Tibial nerve (tissue), 4 donors: ENCODE measurements around the gene ABHD11. TPM values are rescaled to one million over a fixed set of nuclear protein-coding genes. Genes with fewer than 3 reads are reported as not detected.

Source experiments
- DNase-seq, 2 donors: peaks; one replicate each; pipeline ENCODE4 v3.0.0-alpha.2; 2019; ENCODE audit warnings: low spot score in 2 of 2
- H3K27ac ChIP-seq, 4 donors: fragments of 200-600 bp; sonication (generic) in 3 of 4; one replicate each; pipeline ENCODE4 v1.5.1; 2017 to 2019; ENCODE audit warnings: mild to moderate bottlenecking in 1 of 4
- H3K27me3 ChIP-seq, 2 donors: fragments of 200-600 bp; sonication (generic) in 1 of 2; one replicate each; pipeline versions ENCODE4 v1.5.1 to v1.6.0; 2017 to 2019
- H3K36me3 ChIP-seq, 3 donors: fragments of 200-600 bp; sonication (generic); one replicate each; pipeline ENCODE4 v1.5.1; 2018 to 2019
- H3K4me1 ChIP-seq, 4 donors: fragments of 200-600 bp; sonication (generic) in 3 of 4; one replicate each; pipeline ENCODE4 v1.5.1; 2017 to 2019
- H3K4me3 ChIP-seq, 4 donors: fragments of 200-600 bp; sonication (generic) in 3 of 4; one replicate each; pipeline ENCODE4 v1.5.1; 2017 to 2019; ENCODE audit warnings: mild to moderate bottlenecking in 1 of 4, moderate library complexity in 1 of 4
- H3K9me3 ChIP-seq, 4 donors: fragments of 200-600 bp; sonication (generic) in 3 of 4; one replicate each; pipeline ENCODE4 v1.5.1; 2017 to 2019
- EP300 ChIP-seq, 2 donors: sonication (generic); formaldehyde crosslinking; IDR thresholded peaks; one replicate each; pipeline ENCODE4 v1.6.1; 2017; ENCODE audit warnings: antibody characterized with exemption in 2 of 2, mild to moderate bottlenecking in 1 of 2
- POLR2A ChIP-seq, 2 donors: fragments of 450-650 bp; IDR thresholded peaks; one replicate each; pipeline ENCODE4 v1.6.1; 2017; ENCODE audit warnings: antibody characterized with exemption in 2 of 2, mild to moderate bottlenecking in 2 of 2, moderate library complexity in 2 of 2
- WGBS, 2 donors: methylation state at CpG; one replicate each; pipeline ENCODE4 v1.1.5; 2018; 5-methylcytosine and 5-hydroxymethylcytosine counted together
- total RNA-seq, 4 donors: library from RNA; depleted of rRNA; stranded (reverse); fragments of >200 nt; gene quantifications; one replicate each; pipeline ENCODE4 v1.1.0, GENCODE V29; 2016
- TF ChIP-seq, protein P1 (sequence below), 5 experiments: fragments of 200-600 bp in 3 of 5; fragments of 450-650 bp in 2 of 5; sonication (generic) in 3 of 5; IDR thresholded peaks; one replicate each; pipeline ENCODE4 v1.5.1; 2016 to 2019; ENCODE audit warnings: antibody characterized with exemption in 5 of 5, mild to moderate bottlenecking in 3 of 5, moderate library complexity in 2 of 5

ABHD11 gene
- total RNA-seq, 4 donors from 2014 or later = 7.5 to 19.2 (median 10.9) TPM

DNA sequence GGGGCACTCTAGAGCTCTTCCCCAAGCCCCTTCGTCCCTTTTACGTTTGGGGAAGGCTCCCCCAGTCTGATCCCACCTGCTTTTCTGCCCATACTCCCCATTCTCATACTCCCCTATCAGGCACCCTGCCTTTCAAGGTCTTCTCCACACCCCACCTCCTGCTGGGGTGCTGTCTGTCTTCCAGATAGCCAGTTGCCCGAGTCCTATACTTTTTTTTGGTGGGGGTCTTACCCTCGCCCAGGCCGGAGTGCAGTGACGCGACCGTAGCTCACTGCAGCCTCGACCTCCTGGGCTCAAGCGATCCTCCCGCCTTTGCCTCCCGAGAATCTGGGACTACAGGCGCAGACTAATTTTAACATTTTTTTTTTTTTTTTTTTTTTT, 775 bp upstream of the ABHD11 start:
- no peaks in the 10 kb centered on the region for H3K9me3 ChIP-seq
- peaks cover 0 to 19% (median 0%) of the 10 kb centered on the region in 3 donors for H3K36me3 ChIP-seq
- 55 to 60% methylated on average over 13 of the region's 13 CpGs for WGBS, 2 donors
- peak overlapping the region; percentile 71 to 95 (median 75) for H3K4me3 ChIP-seq
- TF ChIP-seq, protein P1, sequence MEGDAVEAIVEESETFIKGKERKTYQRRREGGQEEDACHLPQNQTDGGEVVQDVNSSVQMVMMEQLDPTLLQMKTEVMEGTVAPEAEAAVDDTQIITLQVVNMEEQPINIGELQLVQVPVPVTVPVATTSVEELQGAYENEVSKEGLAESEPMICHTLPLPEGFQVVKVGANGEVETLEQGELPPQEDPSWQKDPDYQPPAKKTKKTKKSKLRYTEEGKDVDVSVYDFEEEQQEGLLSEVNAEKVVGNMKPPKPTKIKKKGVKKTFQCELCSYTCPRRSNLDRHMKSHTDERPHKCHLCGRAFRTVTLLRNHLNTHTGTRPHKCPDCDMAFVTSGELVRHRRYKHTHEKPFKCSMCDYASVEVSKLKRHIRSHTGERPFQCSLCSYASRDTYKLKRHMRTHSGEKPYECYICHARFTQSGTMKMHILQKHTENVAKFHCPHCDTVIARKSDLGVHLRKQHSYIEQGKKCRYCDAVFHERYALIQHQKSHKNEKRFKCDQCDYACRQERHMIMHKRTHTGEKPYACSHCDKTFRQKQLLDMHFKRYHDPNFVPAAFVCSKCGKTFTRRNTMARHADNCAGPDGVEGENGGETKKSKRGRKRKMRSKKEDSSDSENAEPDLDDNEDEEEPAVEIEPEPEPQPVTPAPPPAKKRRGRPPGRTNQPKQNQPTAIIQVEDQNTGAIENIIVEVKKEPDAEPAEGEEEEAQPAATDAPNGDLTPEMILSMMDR (IDR thresholded peaks at IDR 0.05) = no peak
- TF ChIP-seq POLR2A (IDR thresholded peaks at IDR 0.05) (no peak), EP300 (IDR thresholded peaks at IDR 0.05) (no peak)
- peaks cover 0 to 41% (median 13%) of the 10 kb centered on the region in 4 donors for H3K4me1 ChIP-seq
- H3K27ac ChIP-seq = peak overlapping the region; percentile 84 to 93 (median 90)
- no peak for DNase-seq
- H3K27me3 ChIP-seq = no peaks in the 10 kb centered on the region

DNA sequence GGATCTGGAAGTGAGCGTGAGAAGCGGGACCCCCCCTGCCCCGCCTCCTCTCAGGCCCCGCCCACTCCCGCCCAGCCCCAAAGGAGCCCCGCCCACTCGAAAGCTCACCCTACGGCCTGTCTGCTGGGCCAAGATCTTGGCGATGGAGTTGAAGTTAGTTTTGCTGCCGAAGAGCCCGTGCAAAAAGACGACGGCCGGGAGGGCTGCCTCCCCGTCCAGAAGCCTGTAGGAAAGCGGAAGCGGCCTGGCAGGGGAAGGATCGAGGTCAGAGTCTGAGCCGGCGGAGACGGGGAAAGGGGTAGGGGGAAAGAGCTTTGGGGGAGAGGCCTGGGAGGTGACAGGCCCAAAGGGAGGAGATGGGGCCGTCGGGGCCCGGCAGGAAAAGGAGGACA, 386 bp downstream of the ABHD11 start:
- Histone ChIP-seq H3K9me3 (no peaks in the 10 kb centered on the region), H3K27me3 (no peaks in the 10 kb centered on the region), H3K36me3 (peaks cover 0 to 19% (median 0%) of the 10 kb centered on the region in 3 donors), H3K4me1 (peaks cover 0 to 41% (median 12%) of the 10 kb centered on the region in 4 donors), H3K27ac (peak overlapping the region; percentile 42 to 93 (median 80)), H3K4me3 (peak overlapping the region; percentile 71 to 95 (median 75))
- 1% methylated on average over 24 of the region's 24 CpGs for WGBS, 2 donors
- TF ChIP-seq EP300 (IDR thresholded peaks at IDR 0.05) = no peak
- TF ChIP-seq POLR2A (IDR thresholded peaks at IDR 0.05) = no peak
- TF ChIP-seq, protein P1 (IDR thresholded peaks at IDR 0.05) = no peak
- DNase-seq = peak in 1 of 2 donors; percentile 22

DNA sequence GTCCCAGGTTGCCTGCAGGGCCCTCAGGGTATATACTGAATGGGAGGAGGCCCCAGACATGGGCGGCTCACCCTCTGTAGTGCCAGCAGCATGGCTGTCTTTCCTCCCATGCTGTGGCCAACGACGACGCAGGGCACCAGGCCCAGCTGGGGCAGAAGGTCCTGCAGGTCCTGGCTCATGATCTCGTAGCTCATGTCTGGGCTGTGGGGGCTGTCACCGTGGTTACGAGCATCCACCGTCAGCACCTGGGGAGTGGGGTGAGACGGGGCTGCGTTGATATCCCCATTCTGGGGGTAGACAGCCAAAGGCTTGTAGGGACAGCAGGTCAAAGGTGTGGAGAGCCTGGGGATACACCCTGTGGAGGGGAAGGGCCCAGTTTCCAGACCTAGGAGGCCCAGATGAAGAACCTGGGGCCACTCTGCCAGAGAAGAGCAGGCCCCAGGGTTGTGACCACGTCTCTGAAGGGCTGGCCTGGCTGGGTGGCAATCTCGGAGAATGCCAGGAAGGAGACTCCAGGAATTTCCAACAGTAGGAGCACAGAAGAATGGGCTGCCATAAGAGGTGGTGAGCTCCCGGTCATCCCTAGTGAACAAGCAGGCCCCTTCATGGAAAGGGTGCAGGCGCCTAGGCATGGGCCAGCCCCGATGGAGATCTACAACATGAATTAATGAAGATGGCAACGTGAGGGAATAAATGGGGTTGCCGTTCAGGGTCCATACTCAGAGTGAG, 947 bp downstream of the ABHD11 start:
- H3K4me3 ChIP-seq = peak overlapping the region; percentile 71 to 95 (median 75)
- TF ChIP-seq EP300 (IDR thresholded peaks at IDR 0.05) = no peak
- TF ChIP-seq, protein P1 (IDR thresholded peaks at IDR 0.05) = no peak
- no peak for TF ChIP-seq POLR2A (IDR thresholded peaks at IDR 0.05)
- no peak for DNase-seq
- H3K27ac ChIP-seq = peak overlapping the region in 3 of 4 donors; percentile 42 to 93 (median 90)
- H3K27me3 ChIP-seq = no peaks in the 10 kb centered on the region
- peaks cover 0 to 19% (median 0%) of the 10 kb centered on the region in 3 donors for H3K36me3 ChIP-seq
- H3K4me1 ChIP-seq = peaks cover 0 to 36% (median 10%) of the 10 kb centered on the region in 4 donors
- H3K9me3 ChIP-seq = no peaks in the 10 kb centered on the region
- WGBS, 2 donors = 67% methylated on average over 11 to 17 of the region's 17 CpGs

DNA sequence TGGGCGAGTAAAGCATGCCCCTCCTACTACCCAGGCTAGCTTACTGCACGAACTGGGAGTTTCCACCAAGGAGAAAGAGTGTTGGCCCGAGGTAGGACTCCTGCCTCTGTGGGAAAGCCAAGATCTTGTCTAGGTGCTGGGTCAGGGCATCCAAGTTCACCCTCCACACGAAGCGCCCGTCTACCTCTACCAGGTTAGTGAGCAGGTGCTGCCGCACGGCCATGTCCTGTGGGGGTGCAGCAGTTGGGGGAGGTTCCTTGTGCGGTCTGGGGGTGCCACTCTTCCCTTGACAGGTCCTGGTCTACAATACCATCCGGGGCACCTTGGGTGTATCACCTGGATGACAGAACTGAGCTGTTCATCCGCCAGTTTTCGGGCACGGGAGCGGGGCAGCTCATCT, 1.7 kb downstream of the ABHD11 start:
- Histone ChIP-seq H3K4me3 (no peak overlapping the region), H3K9me3 (no peaks in the 10 kb centered on the region), H3K27ac (no peak overlapping the region), H3K36me3 (peaks cover 0 to 19% (median 0%) of the 10 kb centered on the region in 3 donors), H3K4me1 (peaks cover 0 to 29% (median 8%) of the 10 kb centered on the region in 4 donors), H3K27me3 (no peaks in the 10 kb centered on the region)
- TF ChIP-seq EP300 (IDR thresholded peaks at IDR 0.05) (no peak), POLR2A (IDR thresholded peaks at IDR 0.05) (no peak)
- TF ChIP-seq, protein P1 (IDR thresholded peaks at IDR 0.05) = no peak
- DNase-seq = no peak
- 90 to 92% methylated on average over 14 of the region's 14 CpGs for WGBS, 2 donors

DNA sequence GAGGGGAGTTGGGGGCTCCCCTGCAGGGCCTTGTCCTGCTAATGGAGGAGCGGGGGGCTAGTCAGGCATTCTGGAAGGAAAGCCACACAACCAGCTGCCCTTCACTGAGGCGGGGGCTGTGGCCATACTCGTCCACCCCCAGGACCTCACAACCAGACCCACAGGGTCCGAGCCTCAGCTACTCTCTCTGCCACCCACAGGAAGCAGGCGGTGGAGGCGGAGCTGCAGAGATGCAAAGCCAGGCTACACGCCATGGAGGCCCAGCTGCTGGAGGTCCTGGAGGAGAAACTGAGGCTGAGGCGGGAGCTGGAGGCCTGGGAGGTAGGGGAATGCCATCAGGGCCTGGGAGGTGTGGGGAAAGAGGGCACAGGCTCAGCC, 3.1 kb downstream of the ABHD11 start:
- Histone ChIP-seq H3K27me3 (no peaks in the 10 kb centered on the region), H3K4me1 (peaks cover 0 to 29% (median 8%) of the 10 kb centered on the region in 4 donors), H3K27ac (peak overlapping the region in 2 of 4 donors; percentile 53 to 77), H3K9me3 (no peaks in the 10 kb centered on the region), H3K4me3 (no peak overlapping the region), H3K36me3 (peaks cover 0 to 19% (median 0%) of the 10 kb centered on the region in 3 donors)
- TF ChIP-seq POLR2A (IDR thresholded peaks at IDR 0.05) (no peak), EP300 (IDR thresholded peaks at IDR 0.05) (no peak)
- WGBS, 2 donors = 86 to 95% methylated on average over 5 to 8 of the region's 8 CpGs
- no peak for DNase-seq
